GM18519 (cell line): ENCODE measurements around the gene FAM83C.

Experiments used
- ATAC-seq: cut with Tn5 transposase; IDR thresholded peaks from one replicate; pipeline ENCODE4 v1.9.1; 2021; ENCODE audit warnings: mild to moderate bottlenecking, moderate library complexity; ENCODE audit not compliant: unreplicated experiment, low FRiP score

Gene FAM83C

GRCh38 chr20:35240811-35241293 lies 51.4 kb downstream of the FAM83C start:
- no peak for ATAC-seq

- no peak for ATAC-seq
These were observed 52.0 kb downstream of the FAM83C start for GRCh38 chr20:35240083-35240810.

GRCh38 chr20:35238735-35239134 lies 53.5 kb downstream of the FAM83C start:
- no peak for ATAC-seq

- no peak for ATAC-seq
These were observed 54.1 kb downstream of the FAM83C start for GRCh38 chr20:35238170-35238569.

- no peak for ATAC-seq
These were observed 54.7 kb downstream of the FAM83C start for GRCh38 chr20:35237486-35237885.

- ATAC-seq, result no peak
These were observed 56.3 kb downstream of the FAM83C start for GRCh38 chr20:35235881-35236280.
